ENCODE measurements around the gene MAMDC2. TPM values are rescaled to one million over a fixed set of nuclear protein-coding genes. Genes with fewer than 3 reads are reported as not detected.
A peak's percentile ranks its signal among the peaks of the same experiment; 100 is the strongest.

Gene MAMDC2
- total and polyA plus RNA-seq, 5 donors from 2014 or later = 0.10 TPM; not detected in 4

- Mint-ChIP-seq H3K4me3 (no peak overlapping the region), H3K4me1 (peaks cover 0 to 4% (median 1%) of the 10 kb centered on the region in 4 donors), H3K27me3 (peaks cover 16% of the 10 kb centered on the region), H3K9me3 (no peaks in the 10 kb centered on the region), H3K27ac (no peak overlapping the region), H3K36me3 (no peaks in the 10 kb centered on the region)
- DNase-seq = no peak
- H3K9me3 ChIP-seq (ENCODE audit: control insufficient read depth in 2 of 2, low read length in 2 of 2) = no peaks in the 10 kb centered on the region
- H3K4me1 ChIP-seq (ENCODE audit: control insufficient read depth, insufficient read depth, low read length, poor library complexity, severe bottlenecking) = no peaks in the 10 kb centered on the region
- peaks cover 3% of the 10 kb centered on the region for H3K27me3 ChIP-seq (ENCODE audit: control insufficient read depth, insufficient read depth, low read length)
- no peak overlapping the region for H3K4me3 ChIP-seq (ENCODE audit: low read depth, low read length)
- no peak for ATAC-seq (ENCODE audit: low read depth in 2 of 2)
- no peak overlapping the region for H3K27ac ChIP-seq (ENCODE audit: insufficient read depth, low read length, poor library complexity, severe bottlenecking)
- H3K36me3 ChIP-seq (ENCODE audit: control insufficient read depth, insufficient read depth, low read length) = no peaks in the 10 kb centered on the region
Observed at GRCh38 chr9:70111641-70112236, 68.1 kb downstream of the MAMDC2 start.

- Histone ChIP-seq H3K9me3 (ENCODE audit: control insufficient read depth in 2 of 2, low read length in 2 of 2) (no peaks in the 10 kb centered on the region), H3K36me3 (ENCODE audit: control insufficient read depth, insufficient read depth, low read length) (no peaks in the 10 kb centered on the region), H3K4me1 (ENCODE audit: control insufficient read depth, insufficient read depth, low read length, poor library complexity, severe bottlenecking) (no peaks in the 10 kb centered on the region), H3K4me3 (ENCODE audit: low read depth, low read length) (no peak overlapping the region), H3K27ac (ENCODE audit: insufficient read depth, low read length, poor library complexity, severe bottlenecking) (no peak overlapping the region), H3K27me3 (ENCODE audit: control insufficient read depth, insufficient read depth, low read length) (peaks cover 3% of the 10 kb centered on the region)
- H3K9me3 Mint-ChIP-seq = no peaks in the 10 kb centered on the region
- no peak overlapping the region for H3K4me3 Mint-ChIP-seq
- no peak overlapping the region for H3K27ac Mint-ChIP-seq
- DNase-seq (no peak), ATAC-seq (ENCODE audit: low read depth in 2 of 2) (no peak)
- no peaks in the 10 kb centered on the region for H3K36me3 Mint-ChIP-seq
- H3K4me1 Mint-ChIP-seq = peaks cover 0 to 4% (median 1%) of the 10 kb centered on the region in 4 donors
- H3K27me3 Mint-ChIP-seq = peaks cover 16% of the 10 kb centered on the region
Observed at GRCh38 chr9:70112981-70113380, 69.3 kb downstream of the MAMDC2 start.

GRCh38 chr9:70113403-70114022 is 69.9 kb downstream of the MAMDC2 start:
- Histone ChIP-seq H3K9me3 (ENCODE audit: control insufficient read depth in 2 of 2, low read length in 2 of 2) (no peaks in the 10 kb centered on the region), H3K4me1 (ENCODE audit: control insufficient read depth, insufficient read depth, low read length, poor library complexity, severe bottlenecking) (no peaks in the 10 kb centered on the region), H3K36me3 (ENCODE audit: control insufficient read depth, insufficient read depth, low read length) (no peaks in the 10 kb centered on the region), H3K27ac (ENCODE audit: insufficient read depth, low read length, poor library complexity, severe bottlenecking) (no peak overlapping the region), H3K4me3 (ENCODE audit: low read depth, low read length) (no peak overlapping the region), H3K27me3 (ENCODE audit: control insufficient read depth, insufficient read depth, low read length) (peaks cover 3% of the 10 kb centered on the region)
- Mint-ChIP-seq H3K9me3 (no peaks in the 10 kb centered on the region), H3K4me3 (no peak overlapping the region), H3K4me1 (peaks cover 0 to 4% (median 1%) of the 10 kb centered on the region in 4 donors), H3K36me3 (no peaks in the 10 kb centered on the region), H3K27ac (no peak overlapping the region), H3K27me3 (peaks cover 16% of the 10 kb centered on the region)
- ATAC-seq (ENCODE audit: low read depth in 2 of 2) (no peak), DNase-seq (peak in 1 of 3 donors; percentile 37)

- no peak for ATAC-seq (ENCODE audit: low read depth in 2 of 2)
- Mint-ChIP-seq H3K27ac (peak overlapping the region in 1 of 3 donors; percentile 27), H3K4me3 (no peak overlapping the region), H3K9me3 (no peaks in the 10 kb centered on the region), H3K36me3 (no peaks in the 10 kb centered on the region), H3K4me1 (peaks cover 0 to 4% (median 1%) of the 10 kb centered on the region in 4 donors), H3K27me3 (peaks cover 16% of the 10 kb centered on the region)
- DNase-seq = no peak
- no peaks in the 10 kb centered on the region for H3K36me3 ChIP-seq (ENCODE audit: control insufficient read depth, insufficient read depth, low read length)
- no peaks in the 10 kb centered on the region for H3K9me3 ChIP-seq (ENCODE audit: control insufficient read depth in 2 of 2, low read length in 2 of 2)
- peaks cover 6% of the 10 kb centered on the region for H3K27me3 ChIP-seq (ENCODE audit: control insufficient read depth, insufficient read depth, low read length)
- H3K4me3 ChIP-seq (ENCODE audit: low read depth, low read length) = no peak overlapping the region
- H3K4me1 ChIP-seq (ENCODE audit: control insufficient read depth, insufficient read depth, low read length, poor library complexity, severe bottlenecking) = no peaks in the 10 kb centered on the region
- H3K27ac ChIP-seq (ENCODE audit: insufficient read depth, low read length, poor library complexity, severe bottlenecking) = no peak overlapping the region
Observed at GRCh38 chr9:70114898-70115297, 71.2 kb downstream of the MAMDC2 start.

- peaks cover 4% of the 10 kb centered on the region for H3K27me3 ChIP-seq (ENCODE audit: control insufficient read depth, insufficient read depth, low read length)
Observed at GRCh38 chr9:70117835-70118319, 74.2 kb downstream of the MAMDC2 start.

GRCh38 chr9:70119786-70120185 is 76.1 kb downstream of the MAMDC2 start:
- H3K9me3 Mint-ChIP-seq = peaks cover 0 to 4% (median 0%) of the 10 kb centered on the region in 7 donors
- H3K27me3 Mint-ChIP-seq = peaks cover 7% of the 10 kb centered on the region
- no peaks in the 10 kb centered on the region for H3K36me3 Mint-ChIP-seq
- no peak overlapping the region for H3K4me3 Mint-ChIP-seq
- no peak overlapping the region for H3K27ac ChIP-seq (ENCODE audit: insufficient read depth, low read length, poor library complexity, severe bottlenecking)
- H3K36me3 ChIP-seq (ENCODE audit: control insufficient read depth, insufficient read depth, low read length) = no peaks in the 10 kb centered on the region
- H3K4me3 ChIP-seq (ENCODE audit: low read depth, low read length) = no peak overlapping the region
- ATAC-seq (ENCODE audit: low read depth in 2 of 2) (no peak), DNase-seq (no peak)
- no peaks in the 10 kb centered on the region for H3K4me1 ChIP-seq (ENCODE audit: control insufficient read depth, insufficient read depth, low read length, poor library complexity, severe bottlenecking)
- H3K9me3 ChIP-seq (ENCODE audit: control insufficient read depth in 2 of 2, low read length in 2 of 2) = no peaks in the 10 kb centered on the region
- no peaks in the 10 kb centered on the region for H3K4me1 Mint-ChIP-seq
- no peak overlapping the region for H3K27ac Mint-ChIP-seq
- H3K27me3 ChIP-seq (ENCODE audit: control insufficient read depth, insufficient read depth, low read length) = peaks cover 4% of the 10 kb centered on the region

More at GRCh38 chr9:70117835-70118319, 74.2 kb downstream of the MAMDC2 start:
- DNase-seq = no peak
- Mint-ChIP-seq H3K4me1 (no peaks in the 10 kb centered on the region), H3K36me3 (no peaks in the 10 kb centered on the region), H3K27me3 (peaks cover 8% of the 10 kb centered on the region), H3K9me3 (no peaks in the 10 kb centered on the region), H3K27ac (no peak overlapping the region), H3K4me3 (no peak overlapping the region)
- no peak for ATAC-seq (ENCODE audit: low read depth in 2 of 2)
- no peaks in the 10 kb centered on the region for H3K9me3 ChIP-seq (ENCODE audit: control insufficient read depth in 2 of 2, low read length in 2 of 2)
- H3K27ac ChIP-seq (ENCODE audit: insufficient read depth, low read length, poor library complexity, severe bottlenecking) = no peak overlapping the region
- H3K4me3 ChIP-seq (ENCODE audit: low read depth, low read length) = no peak overlapping the region
- no peaks in the 10 kb centered on the region for H3K36me3 ChIP-seq (ENCODE audit: control insufficient read depth, insufficient read depth, low read length)
- H3K4me1 ChIP-seq (ENCODE audit: control insufficient read depth, insufficient read depth, low read length, poor library complexity, severe bottlenecking) = no peaks in the 10 kb centered on the region

GRCh38 chr9:70120834-70121510 is 77.3 kb downstream of the MAMDC2 start:
- no peak for ATAC-seq (ENCODE audit: low read depth in 2 of 2)
- no peaks in the 10 kb centered on the region for H3K4me1 ChIP-seq (ENCODE audit: control insufficient read depth, insufficient read depth, low read length, poor library complexity, severe bottlenecking)
- no peak for DNase-seq
- Mint-ChIP-seq H3K27ac (no peak overlapping the region), H3K36me3 (no peaks in the 10 kb centered on the region), H3K9me3 (peaks cover 0 to 4% (median 0%) of the 10 kb centered on the region in 7 donors), H3K4me3 (no peak overlapping the region), H3K27me3 (peaks cover 4% of the 10 kb centered on the region), H3K4me1 (no peaks in the 10 kb centered on the region)
- H3K27me3 ChIP-seq (ENCODE audit: control insufficient read depth, insufficient read depth, low read length) = peaks cover 4% of the 10 kb centered on the region
- no peaks in the 10 kb centered on the region for H3K36me3 ChIP-seq (ENCODE audit: control insufficient read depth, insufficient read depth, low read length)
- no peaks in the 10 kb centered on the region for H3K9me3 ChIP-seq (ENCODE audit: control insufficient read depth in 2 of 2, low read length in 2 of 2)
- H3K4me3 ChIP-seq (ENCODE audit: low read depth, low read length) = no peak overlapping the region
- no peak overlapping the region for H3K27ac ChIP-seq (ENCODE audit: insufficient read depth, low read length, poor library complexity, severe bottlenecking)
